ENCODE measurements around the gene ROR2.

DNA sequence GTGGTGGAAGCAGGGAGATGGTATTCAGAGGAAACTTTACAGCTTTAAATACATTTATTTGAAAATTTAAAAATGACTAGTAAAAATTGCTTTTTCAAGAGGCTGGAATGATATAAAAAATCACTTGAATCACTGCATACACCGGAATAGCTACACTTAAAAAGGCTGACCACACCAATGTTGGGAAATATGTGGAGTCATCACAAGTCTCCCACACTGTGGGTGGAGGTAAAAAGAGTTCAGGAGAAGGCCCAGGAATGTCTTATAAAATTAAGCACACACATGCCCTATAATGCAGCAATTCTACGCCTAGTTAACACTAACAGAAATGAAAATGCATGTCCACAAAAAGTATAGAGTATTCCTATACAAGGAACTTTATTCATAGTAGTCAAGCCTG, 198.1 kb downstream of the ROR2 start:
- TF ChIP-seq, protein P1, sequence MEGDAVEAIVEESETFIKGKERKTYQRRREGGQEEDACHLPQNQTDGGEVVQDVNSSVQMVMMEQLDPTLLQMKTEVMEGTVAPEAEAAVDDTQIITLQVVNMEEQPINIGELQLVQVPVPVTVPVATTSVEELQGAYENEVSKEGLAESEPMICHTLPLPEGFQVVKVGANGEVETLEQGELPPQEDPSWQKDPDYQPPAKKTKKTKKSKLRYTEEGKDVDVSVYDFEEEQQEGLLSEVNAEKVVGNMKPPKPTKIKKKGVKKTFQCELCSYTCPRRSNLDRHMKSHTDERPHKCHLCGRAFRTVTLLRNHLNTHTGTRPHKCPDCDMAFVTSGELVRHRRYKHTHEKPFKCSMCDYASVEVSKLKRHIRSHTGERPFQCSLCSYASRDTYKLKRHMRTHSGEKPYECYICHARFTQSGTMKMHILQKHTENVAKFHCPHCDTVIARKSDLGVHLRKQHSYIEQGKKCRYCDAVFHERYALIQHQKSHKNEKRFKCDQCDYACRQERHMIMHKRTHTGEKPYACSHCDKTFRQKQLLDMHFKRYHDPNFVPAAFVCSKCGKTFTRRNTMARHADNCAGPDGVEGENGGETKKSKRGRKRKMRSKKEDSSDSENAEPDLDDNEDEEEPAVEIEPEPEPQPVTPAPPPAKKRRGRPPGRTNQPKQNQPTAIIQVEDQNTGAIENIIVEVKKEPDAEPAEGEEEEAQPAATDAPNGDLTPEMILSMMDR (conservative IDR thresholded peaks at IDR 0.05; ENCODE audit: low read length): no peak
- TF ChIP-seq EZH2phosphoT487 (IDR thresholded peaks at IDR 0.05; ENCODE audit: borderline replicate concordance): no peak
